IMR-90 (cell line): Measurements from ENCODE around the gene MICALL2. TPM values are rescaled to one million over a fixed set of nuclear protein-coding genes. Genes with fewer than 3 reads are reported as not detected.

Experiments used
- ATAC-seq: fragments of 200-7000 bp; cut with Tn5 transposase; 2 replicates; pipeline ENCODE4 v1.9.1; 2020; ENCODE audit warnings: low read depth, mild to moderate bottlenecking, moderate library complexity
- BruUV-seq: library from RNA; stranded (reverse); fragments of 400-500 nt; replicated peaks from 2 replicates; lab custom pipeline; 2021; lab: Mats Ljungman, UMichigan
- CTCF ChIA-PET: fragments of 300-600 bp; formaldehyde crosslinking; extraction: SDS; loops from one replicate; lab custom pipeline; 2021; ENCODE audit warnings: antibody characterized with exemption; lab: Yijun Ruan, JAX
- POLR2A ChIA-PET: fragments of 300-600 bp; sonication (Branson Sonifier 250); formaldehyde crosslinking; loops from one replicate; lab custom pipeline; 2022; ENCODE audit warnings: antibody characterized with exemption; ENCODE audit not compliant: unreplicated experiment; lab: Charles Lee
- DNase-seq: peaks from one replicate; pipeline ENCODE4 v3.0.0; 2013
- H2AFZ ChIP-seq: replicated peaks from 2 replicates; pipeline ENCODE3; 2013; ENCODE audit warnings: low read length, mild to moderate bottlenecking; ENCODE audit not compliant: poor library complexity
- H2AK5ac ChIP-seq: 2 replicates; pipeline ENCODE4 v1.6.1; 2013; ENCODE audit warnings: low read depth, low read length, inconsistent platforms
- H2AK9ac ChIP-seq: replicated peaks from 2 replicates; pipeline ENCODE3; 2013; ENCODE audit warnings: mild to moderate bottlenecking, low read depth, low read length, moderate library complexity; ENCODE audit not compliant: poor library complexity
- H2BK120ac ChIP-seq: 2 replicates; pipeline ENCODE4 v1.6.1; 2013; ENCODE audit warnings: low read depth, low read length, inconsistent platforms
- H2BK15ac ChIP-seq: 3 replicates; pipeline ENCODE4 v1.6.1; 2013; ENCODE audit warnings: low read depth, low read length, inconsistent platforms
- H2BK20ac ChIP-seq: 2 replicates; pipeline ENCODE4 v1.6.1; 2013; ENCODE audit warnings: low read depth, mild to moderate bottlenecking, inconsistent platforms, low read length, moderate library complexity
- H2BK5ac ChIP-seq: 2 replicates; pipeline ENCODE4 v1.6.1; 2013; ENCODE audit warnings: mild to moderate bottlenecking, low read depth, low read length, inconsistent platforms; ENCODE audit not compliant: poor library complexity, severe bottlenecking
- H3K14ac ChIP-seq: replicated peaks from 2 replicates; pipeline ENCODE4 v1.6.1; 2013; ENCODE audit warnings: low read depth, low read length, inconsistent platforms
- H3K18ac ChIP-seq: 2 replicates; pipeline ENCODE4 v1.6.1; 2013; ENCODE audit warnings: low read depth, low read length, control low read depth
- H3K23ac ChIP-seq: 2 replicates; pipeline ENCODE4 v1.6.1; 2013; ENCODE audit warnings: low read depth, low read length, inconsistent platforms
- H3K27ac ChIP-seq: 2 replicates; pipeline ENCODE4 v1.5.1; 2013; ENCODE audit warnings: mild to moderate bottlenecking, control low read depth, low read length; ENCODE audit not compliant: insufficient read depth
- H3K27me3 ChIP-seq: 2 replicates; pipeline ENCODE4 v1.6.1; 2013; ENCODE audit warnings: low read length; ENCODE audit not compliant: control insufficient read depth, insufficient read depth
- H3K36me3 ChIP-seq: 2 replicates; pipeline ENCODE4 v1.6.1; 2013; ENCODE audit warnings: low read length, mixed read lengths; ENCODE audit not compliant: control insufficient read depth, insufficient read depth
- H3K4ac ChIP-seq: 2 replicates; pipeline ENCODE4 v1.6.1; 2013; ENCODE audit warnings: low read depth, low read length, inconsistent platforms
- H3K4me1 ChIP-seq: 2 replicates; pipeline ENCODE4 v1.6.1; 2013; ENCODE audit warnings: low read length, mixed read lengths; ENCODE audit not compliant: control insufficient read depth, insufficient read depth
- H3K4me2 ChIP-seq: 2 replicates; pipeline ENCODE4 v1.6.1; 2013; ENCODE audit warnings: low read depth, mild to moderate bottlenecking, control low read depth, low read length, moderate library complexity
- H3K4me3 ChIP-seq: 2 replicates; pipeline ENCODE4 v1.5.1; 2013; ENCODE audit warnings: low read depth, mild to moderate bottlenecking, control low read depth, low read length, moderate library complexity; ENCODE audit not compliant: insufficient read depth
- H3K56ac ChIP-seq: 2 replicates; pipeline ENCODE4 v1.6.1; 2013; ENCODE audit warnings: low read length, inconsistent platforms; ENCODE audit not compliant: insufficient read depth; ENCODE audit errors: extremely low read depth
- H3K79me1 ChIP-seq, 2 experiments: 2 replicates each; pipeline ENCODE4 v1.6.1; 2013; ENCODE audit warnings: low read length in 2 of 2, inconsistent platforms in 1 of 2, low read depth in 1 of 2
- H3K9ac ChIP-seq: 2 replicates; pipeline ENCODE4 v1.6.1; 2013; ENCODE audit warnings: low read depth, low read length, control low read depth
- H3K9me1 ChIP-seq: 2 replicates; pipeline ENCODE4 v1.6.1; 2013; ENCODE audit warnings: low read length, inconsistent platforms; ENCODE audit not compliant: insufficient read depth
- H3K9me3 ChIP-seq: 2 replicates; pipeline ENCODE4 v1.6.1; 2013; ENCODE audit warnings: low read length; ENCODE audit not compliant: control insufficient read depth, insufficient read depth
- H4K20me1 ChIP-seq: 2 replicates; pipeline ENCODE4 v1.6.1; 2013; ENCODE audit warnings: low read length, inconsistent platforms; ENCODE audit not compliant: insufficient read depth
- H4K5ac ChIP-seq: 2 replicates; pipeline ENCODE4 v1.6.1; 2013; ENCODE audit warnings: mild to moderate bottlenecking, low read depth, low read length, control low read depth
- H4K8ac ChIP-seq, 2 experiments: 2 replicates each; pipeline ENCODE4 v1.6.1; 2013; ENCODE audit warnings: low read depth in 2 of 2, low read length in 2 of 2, control low read depth in 1 of 2, inconsistent platforms in 1 of 2
- H4K91ac ChIP-seq: 2 replicates; pipeline ENCODE4 v1.6.1; 2013; ENCODE audit warnings: low read depth, low read length, inconsistent platforms; ENCODE audit not compliant: insufficient read depth
- CEBPB ChIP-seq: IDR thresholded peaks from 2 replicates; pipeline ENCODE4 v1.6.1; 2012; ENCODE audit warnings: low read depth, low read length, improper control_type of control experiment
- CTCF ChIP-seq: conservative IDR thresholded peaks from 2 replicates; pipeline ENCODE4 v1.5.1; 2012; ENCODE audit warnings: mild to moderate bottlenecking, low read depth, low read length, improper control_type of control experiment
- FOS ChIP-seq: fragments of 150-350 bp; IDR thresholded peaks from 2 replicates; pipeline ENCODE4 v1.6.1; 2016; ENCODE audit warnings: low read depth, low read length
- MXI1 ChIP-seq: IDR thresholded peaks from 2 replicates; pipeline ENCODE4 v1.6.1; 2012; ENCODE audit warnings: low read depth, mild to moderate bottlenecking, low read length, moderate library complexity, borderline replicate concordance
- NFE2L2 ChIP-seq: fragments of 150-350 bp; IDR thresholded peaks from 2 replicates; pipeline ENCODE4 v1.6.1; 2016; ENCODE audit warnings: low read depth, mild to moderate bottlenecking, low read length
- POLR2A ChIP-seq: IDR thresholded peaks from 2 replicates; pipeline ENCODE4 v1.6.1; 2012; ENCODE audit warnings: mild to moderate bottlenecking, low read depth, low read length
- RAD21 ChIP-seq: IDR thresholded peaks from 2 replicates; pipeline ENCODE4 v1.6.1; 2012; ENCODE audit warnings: low read length, improper control_type of control experiment
- RCOR1 ChIP-seq: IDR thresholded peaks from 2 replicates; pipeline ENCODE4 v1.6.1; 2012; ENCODE audit warnings: mild to moderate bottlenecking, low read length, improper control_type of control experiment; ENCODE audit not compliant: insufficient replicate concordance
- RFX5 ChIP-seq: IDR thresholded peaks from 2 replicates; pipeline ENCODE4 v1.8.0; 2012; ENCODE audit warnings: low read depth, mild to moderate bottlenecking, low read length, moderate library complexity
- WGBS, 2 experiments: methylation state at CpG; one replicate each; pipeline versions ENCODE4 v1.1.5 to v1.1.7; 2013; ENCODE audit warnings: missing lambda C conversion rate in 2 of 2; ENCODE audit not compliant: insufficient read length in 1 of 2; ENCODE audit errors: extremely low coverage in 2 of 2; 5-methylcytosine and 5-hydroxymethylcytosine counted together
- dilution Hi-C: fragments of 300-500 bp; cut with HindIII; formaldehyde crosslinking; loops from one replicate; pipeline ENCODE4 v1.14.3; 2018; ENCODE audit warnings: low sequenced_read_pairs; ENCODE audit not compliant: unreplicated experiment
- in situ Hi-C: fragments of 300-500 bp; cut with MboI; formaldehyde crosslinking; loops from 3 replicates; pipeline ENCODE4 v1.14.3; 2019; ENCODE audit warnings: low sequenced_read_pairs, inconsistent platforms, mixed read lengths
- intact Hi-C: fragments of 100-400 bp; cut with micrococcal nuclease; formaldehyde crosslinking; loops from 2 replicates; pipeline ENCODE4 v1.10.0; 2022
- polyA plus RNA-seq, 3 experiments: library from polyadenylated mRNA; depleted of rRNA; stranded (reverse); fragments of >200 nt; gene quantifications; 2 replicates each; pipeline ENCODE4 v1.2.3, GENCODE V29; 2012; ENCODE audit warnings: low replicate concordance in 1 of 3
- total RNA-seq: library from RNA; depleted of rRNA; stranded (reverse); fragments of >200 nt; gene quantifications from 2 replicates; pipeline ENCODE4 v1.2.3, GENCODE V29; 2012
- TF ChIP-seq, protein P1 (sequence below): fragments of 150-350 bp; IDR thresholded peaks from 2 replicates; pipeline ENCODE4 v1.6.1; 2016; ENCODE audit warnings: low read depth, mild to moderate bottlenecking, low read length, moderate library complexity, borderline replicate concordance

Gene MICALL2
- total and polyA plus RNA-seq, 2 of the 4 experiments (the other 2 are of a cell fraction), result 6.6 to 34.1 TPM

GRCh38 chr7:1492221-1492620 lies 33.0 kb upstream of the MICALL2 start:
- Histone ChIP-seq H3K27ac (no peak overlapping the region), H4K20me1 (peaks cover 4% of the 10 kb centered on the region; the same call in 1 of the 2 replicates), H2BK120ac (no peak overlapping the region), H3K4ac (no peak overlapping the region), H4K5ac (no peak overlapping the region), H3K9ac (no peak overlapping the region), H3K18ac (no peak overlapping the region), H2AFZ (no peak overlapping the region), H3K79me1 (peaks cover 0 to 9% of the 10 kb centered on the region in 2 experiments; a peak in 1 of 4 replicates), H3K4me2 (no peak overlapping the region), H3K4me3 (no peak overlapping the region), H2BK15ac (no peak overlapping the region), H4K91ac (no peak overlapping the region), H3K36me3 (peaks cover 69% of the 10 kb centered on the region), H3K9me3 (no peaks in the 10 kb centered on the region), H2BK5ac (no peak overlapping the region), H2AK9ac (no peak overlapping the region), H3K14ac (no peak overlapping the region), H2BK20ac (no peak overlapping the region), H4K8ac (no peak overlapping the region), H3K27me3 (no peaks in the 10 kb centered on the region), H3K56ac (no peak overlapping the region), H3K9me1 (no peaks in the 10 kb centered on the region), H2AK5ac (no peak overlapping the region), H3K4me1 (no peaks in the 10 kb centered on the region), H3K23ac (no peak overlapping the region)
- WGBS, 2 experiments, result 97% methylated on average over 5 of the region's 10 CpGs; no CpG with 5 or more reads in 1 of the 2 experiments
- TF ChIP-seq FOS, result no peak
- no peak for TF ChIP-seq POLR2A
- no peak for TF ChIP-seq RCOR1
- no peak for TF ChIP-seq MXI1
- no peak for TF ChIP-seq RFX5
- TF ChIP-seq RAD21, result no peak
- no peak for TF ChIP-seq NFE2L2
- no peak for TF ChIP-seq CTCF
- TF ChIP-seq, protein P1, sequence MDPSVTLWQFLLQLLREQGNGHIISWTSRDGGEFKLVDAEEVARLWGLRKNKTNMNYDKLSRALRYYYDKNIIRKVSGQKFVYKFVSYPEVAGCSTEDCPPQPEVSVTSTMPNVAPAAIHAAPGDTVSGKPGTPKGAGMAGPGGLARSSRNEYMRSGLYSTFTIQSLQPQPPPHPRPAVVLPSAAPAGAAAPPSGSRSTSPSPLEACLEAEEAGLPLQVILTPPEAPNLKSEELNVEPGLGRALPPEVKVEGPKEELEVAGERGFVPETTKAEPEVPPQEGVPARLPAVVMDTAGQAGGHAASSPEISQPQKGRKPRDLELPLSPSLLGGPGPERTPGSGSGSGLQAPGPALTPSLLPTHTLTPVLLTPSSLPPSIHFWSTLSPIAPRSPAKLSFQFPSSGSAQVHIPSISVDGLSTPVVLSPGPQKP, result no peak
- TF ChIP-seq CEBPB, result no peak
- ChIA-PET POLR2A (no interaction called here), CTCF (interaction anchor here (1.1 kb wide), 1 partner anchor 18 kb away, joined by 3 read pairs; no protein-coding TSS in a partner anchor)
- in situ Hi-C loops (no loop called here), dilution Hi-C loops (no loop called here), intact Hi-C loops (no loop called here)
- ATAC-seq (no peak), DNase-seq (no peak)
- BruUV-seq, result no TSS peak
